Frontal cortex (tissue), 4 donors: ENCODE data around the gene TSHZ2. TPM values are rescaled to one million over a fixed set of nuclear protein-coding genes. Genes with fewer than 3 reads are reported as not detected.
"Not testable (repeated sequence)": the region's sequence is repeated elsewhere in the genome, so short reads cannot be mapped to it uniquely, and the experiment has no call there.

Experiments
- DNase-seq, 2 donors: peaks; one replicate each; pipeline ENCODE4 v3.0.0; 2012; ENCODE audit warnings: low spot score in 2 of 2
- FAIRE-seq: peaks from 2 replicates; lab custom pipeline; 2012; peaks lifted over from hg19 to GRCh38; lab: Jason Lieb, UNC
- total RNA-seq: library from RNA; depleted of rRNA; stranded (reverse); fragments of >200 nt; gene quantifications from one replicate; pipeline ENCODE4 v1.2.3, GENCODE V29; 2014
- donor health status: control.
- donor health status: control.
- donor health status: control.

The TSHZ2 gene
- total RNA-seq, 1 donor from 2014 or later, result 2.4 TPM

GRCh38 chr20:52958211-52958610, 13.9 kb upstream of the TSHZ2 start:
- FAIRE-seq (no peak), DNase-seq (no peak)

GRCh38 chr20:52959125-52959524, 13.0 kb upstream of the TSHZ2 start:
- no peak for DNase-seq
- FAIRE-seq, result no peak

GRCh38 chr20:52962183-52962582, 10.0 kb upstream of the TSHZ2 start:
- DNase-seq (no peak), FAIRE-seq (no peak)

- DNase-seq (no peak), FAIRE-seq (no peak)
These were observed 9.0 kb upstream of the TSHZ2 start for GRCh38 chr20:52963131-52963530.

GRCh38 chr20:52964131-52964530, 8.0 kb upstream of the TSHZ2 start:
- FAIRE-seq (no peak), DNase-seq (no peak)

GRCh38 chr20:52965380-52965779, 6.8 kb upstream of the TSHZ2 start:
- DNase-seq, result no peak
- no peak for FAIRE-seq

- FAIRE-seq (no peak), DNase-seq (no peak)
These were observed 6.3 kb upstream of the TSHZ2 start for GRCh38 chr20:52965819-52966218.

- not testable (repeated sequence) for FAIRE-seq, DNase-seq
These were observed 5.6 kb upstream of the TSHZ2 start for GRCh38 chr20:52966543-52966942.

- DNase-seq, result no peak
- no peak for FAIRE-seq
These were observed 514 bp upstream of the TSHZ2 start for GRCh38 chr20:52971498-52972189.

GRCh38 chr20:52972965-52973819, 1.0 kb downstream of the TSHZ2 start:
- FAIRE-seq (no peak), DNase-seq (no peak)

- no peak for FAIRE-seq
These were observed 2.0 kb downstream of the TSHZ2 start for GRCh38 chr20:52974179-52974594.

GRCh38 chr20:52975029-52975732, 3.0 kb downstream of the TSHZ2 start:
- DNase-seq (no peak), FAIRE-seq (no peak)

More at GRCh38 chr20:52974179-52974594, 2.0 kb downstream of the TSHZ2 start:
- no peak for DNase-seq

- DNase-seq (no peak), FAIRE-seq (no peak)
These were observed 3.8 kb downstream of the TSHZ2 start for GRCh38 chr20:52975803-52976531.

- FAIRE-seq, result no peak
- DNase-seq, result no peak
These were observed 6.7 kb downstream of the TSHZ2 start for GRCh38 chr20:52978851-52979250.

GRCh38 chr20:52981051-52981450, 8.9 kb downstream of the TSHZ2 start:
- FAIRE-seq (no peak), DNase-seq (no peak)

- no peak for DNase-seq
These were observed 11.7 kb downstream of the TSHZ2 start for GRCh38 chr20:52983726-52984450.

GRCh38 chr20:52984451-52984810, 12.3 kb downstream of the TSHZ2 start:
- DNase-seq, result no peak
- no peak for FAIRE-seq

More at GRCh38 chr20:52983726-52984450, 11.7 kb downstream of the TSHZ2 start:
- FAIRE-seq, result no peak

GRCh38 chr20:52985687-52986086, 13.5 kb downstream of the TSHZ2 start:
- no peak for DNase-seq
- FAIRE-seq, result no peak

- no peak for DNase-seq
- no peak for FAIRE-seq
These were observed 15.1 kb downstream of the TSHZ2 start for GRCh38 chr20:52987295-52987694.
